ENCODE results near the gene NACC2. TPM values are rescaled to one million over a fixed set of nuclear protein-coding genes. Genes with fewer than 3 reads are reported as not detected.

The NACC2 gene
- total and polyA plus RNA-seq, 4 donors: 4.8 to 17.8 (median 8.8) TPM

- Histone ChIP-seq H3K4me1 (ENCODE audit: control insufficient read depth in 4 of 4, insufficient read depth in 4 of 4, low read length in 3 of 4) (peaks cover 10 to 24% (median 18%) of the 10 kb centered on the region in 4 donors), H3K27me3 (ENCODE audit: control insufficient read depth in 4 of 4, insufficient read depth in 4 of 4, low read length in 3 of 4) (no peaks in the 10 kb centered on the region), H3K27ac (ENCODE audit: low read depth in 1 of 2, low read length in 2 of 2) (no peak overlapping the region), H3K9ac (ENCODE audit: low read depth in 1 of 2, low read length in 2 of 2) (no peak overlapping the region), H3K36me3 (ENCODE audit: control insufficient read depth in 4 of 4, insufficient read depth in 3 of 4, low read depth in 1 of 4, low read length in 3 of 4) (no peaks in the 10 kb centered on the region), H3K9me3 (ENCODE audit: control insufficient read depth in 4 of 4, low read length in 3 of 4) (no peaks in the 10 kb centered on the region), H3K4me3 (ENCODE audit: low read depth in 1 of 3, low read length in 3 of 3) (no peak overlapping the region)
- WGBS: 94% methylated on average over 16 of the region's 16 CpGs
- no peak for DNase-seq (ENCODE audit: low spot score)
- TF ChIP-seq FOXA1 (IDR thresholded peaks at IDR 0.05) (no peak), GABPA (IDR thresholded peaks at IDR 0.05 in 1 of 2, conservative IDR thresholded peaks at IDR 0.05 in 1 of 2) (no peak), YY1 (IDR thresholded peaks at IDR 0.05) (no peak), TAF1 (conservative IDR thresholded peaks at IDR 0.05) (no peak), CTCF (IDR thresholded peaks at IDR 0.05; ENCODE audit: low read depth, low read length, missing input control) (no peak), RAD21 (IDR thresholded peaks at IDR 0.05) (no peak), HNF4A (conservative IDR thresholded peaks at IDR 0.05) (no peak), MAX (IDR thresholded peaks at IDR 0.05) (no peak), RXRA (IDR thresholded peaks at IDR 0.05) (no peak), NR2F2 (IDR thresholded peaks at IDR 0.05) (no peak), JUND (IDR thresholded peaks at IDR 0.05) (no peak), FOXA2 (IDR thresholded peaks at IDR 0.05) (no peak), ZBTB33 (IDR thresholded peaks at IDR 0.05) (no peak), HNF4G (IDR thresholded peaks at IDR 0.05) (no peak), SP1 (IDR thresholded peaks at IDR 0.05) (no peak), REST (IDR thresholded peaks at IDR 0.05) (no peak), ATF3 (IDR thresholded peaks at IDR 0.05) (no peak), EGR1 (IDR thresholded peaks at IDR 0.05; ENCODE audit: low read depth in 2 of 2) (no peak)
Observed at GRCh38 chr9:135987838-135988404, 107.2 kb downstream of the NACC2 start.

Measured in liver (tissue), 9 donors.